C4-2B (cell line): Measurements from ENCODE around the gene MRPS23.

Experiments
- CTCF ChIP-seq: fragments of 450-650 bp; conservative IDR thresholded peaks from 2 replicates; pipeline ENCODE4 v1.5.1; 2017; ENCODE audit warnings: mild to moderate bottlenecking
- ZFX ChIP-seq: fragments of 450-650 bp; IDR thresholded peaks from 2 replicates; pipeline ENCODE4 v1.6.1; 2017

- TF ChIP-seq CTCF (no peak), ZFX (peak; percentile 83)
Observed at GRCh38 chr17:57849874-57850754, at the start of gene MRPS23.
